Upper lobe of right lung (tissue), 1 donor: Measurements from ENCODE around the gene SPATS2. TPM values are rescaled to one million over a fixed set of nuclear protein-coding genes. Genes with fewer than 3 reads are reported as not detected.
A peak's percentile ranks its signal among the peaks of the same experiment; 100 is the strongest.

ENCODE experiments used
- ATAC-seq: fragments of 200-7000 bp; cut with Tn5 transposase; one replicate; pipeline ENCODE4 v1.9.1; 2020; ENCODE audit warnings: mild to moderate bottlenecking, moderate library complexity
- DNase-seq: peaks from one replicate; pipeline ENCODE4 v3.0.0-alpha.2; 2020
- H3K27ac ChIP-seq: fragments of 200-600 bp; one replicate; pipeline ENCODE4 v1.8.0; 2022
- H3K27me3 ChIP-seq: fragments of 200-600 bp; one replicate; pipeline ENCODE4 v1.8.0; 2022; ENCODE audit warnings: mild to moderate bottlenecking
- H3K36me3 ChIP-seq: fragments of 200-600 bp; one replicate; pipeline ENCODE4 v1.8.0; 2022
- H3K4me1 ChIP-seq: fragments of 200-600 bp; one replicate; pipeline ENCODE4 v1.8.0; 2022
- H3K4me3 ChIP-seq: fragments of 200-600 bp; one replicate; pipeline ENCODE4 v1.8.0; 2022; ENCODE audit warnings: mild to moderate bottlenecking
- H3K9me3 ChIP-seq: fragments of 200-600 bp; one replicate; pipeline ENCODE4 v1.8.0; 2022
- intact Hi-C: fragments of 100-400 bp; cut with DNase I; formaldehyde crosslinking; loops from one replicate; pipeline ENCODE4 v1.11.0; 2022
- total RNA-seq: library from RNA; stranded (reverse); fragmentation: NEBNext Ultra II Directional; extraction: Animal tissue kit (Norgen Biotek cat#: 25700); gene quantifications from one replicate; pipeline ENCODE4 v1.2.1, GENCODE V29; 2021
- TF ChIP-seq, protein P1 (sequence below): fragments of 200-600 bp; IDR thresholded peaks from one replicate; pipeline ENCODE4 v1.8.0; 2022; ENCODE audit warnings: antibody characterized with exemption
- donor health status: DM: no; HTN: yes; CAD: no; lungs with severe emphysema.

The SPATS2 gene
- total RNA-seq, 1 donor from 2014 or later, result 12.6 TPM

- ATAC-seq (no peak), DNase-seq (no peak)
These were observed 11.3 kb upstream of the SPATS2 start for GRCh38 chr12:49355913-49356312.

DNA sequence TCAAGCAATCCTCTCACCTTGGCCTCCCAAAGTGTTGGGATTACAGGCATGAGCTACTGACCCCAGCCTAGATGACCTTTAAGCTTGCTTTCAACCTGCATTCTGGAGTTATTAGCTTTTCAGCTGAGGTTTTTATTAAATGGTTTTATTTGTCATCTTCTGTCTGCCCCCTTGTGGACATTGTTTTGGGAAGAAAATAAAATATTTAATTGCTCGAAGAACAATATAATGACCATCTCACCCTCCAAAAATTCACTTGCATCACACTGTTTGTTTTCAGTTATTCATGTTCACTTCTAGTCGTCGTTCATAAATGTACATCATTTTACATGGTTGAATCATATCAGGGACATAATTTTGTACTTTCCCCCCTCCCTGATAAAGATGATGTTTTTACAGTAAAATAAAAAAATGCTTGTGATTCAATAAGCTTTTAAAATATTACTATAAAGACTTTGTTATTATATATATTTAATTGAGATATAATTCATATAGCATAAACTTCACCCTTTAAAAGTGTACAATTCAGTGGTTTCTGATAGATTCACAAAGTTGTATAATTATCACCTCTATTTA lies 10.1 kb upstream of the SPATS2 start:
- intact Hi-C loops, result loop anchor here (5.0 kb wide), 1 partner anchor 160 kb away; no protein-coding TSS in a partner anchor
- Histone ChIP-seq H3K27me3 (peaks cover 20% of the 10 kb centered on the region), H3K9me3 (no peaks in the 10 kb centered on the region), H3K4me1 (peaks cover 5% of the 10 kb centered on the region), H3K27ac (no peak overlapping the region), H3K36me3 (no peaks in the 10 kb centered on the region), H3K4me3 (no peak overlapping the region)
- TF ChIP-seq, protein P1, sequence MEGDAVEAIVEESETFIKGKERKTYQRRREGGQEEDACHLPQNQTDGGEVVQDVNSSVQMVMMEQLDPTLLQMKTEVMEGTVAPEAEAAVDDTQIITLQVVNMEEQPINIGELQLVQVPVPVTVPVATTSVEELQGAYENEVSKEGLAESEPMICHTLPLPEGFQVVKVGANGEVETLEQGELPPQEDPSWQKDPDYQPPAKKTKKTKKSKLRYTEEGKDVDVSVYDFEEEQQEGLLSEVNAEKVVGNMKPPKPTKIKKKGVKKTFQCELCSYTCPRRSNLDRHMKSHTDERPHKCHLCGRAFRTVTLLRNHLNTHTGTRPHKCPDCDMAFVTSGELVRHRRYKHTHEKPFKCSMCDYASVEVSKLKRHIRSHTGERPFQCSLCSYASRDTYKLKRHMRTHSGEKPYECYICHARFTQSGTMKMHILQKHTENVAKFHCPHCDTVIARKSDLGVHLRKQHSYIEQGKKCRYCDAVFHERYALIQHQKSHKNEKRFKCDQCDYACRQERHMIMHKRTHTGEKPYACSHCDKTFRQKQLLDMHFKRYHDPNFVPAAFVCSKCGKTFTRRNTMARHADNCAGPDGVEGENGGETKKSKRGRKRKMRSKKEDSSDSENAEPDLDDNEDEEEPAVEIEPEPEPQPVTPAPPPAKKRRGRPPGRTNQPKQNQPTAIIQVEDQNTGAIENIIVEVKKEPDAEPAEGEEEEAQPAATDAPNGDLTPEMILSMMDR, result peak; percentile 47
- no peak for DNase-seq
- ATAC-seq, result no peak

More at GRCh38 chr12:49355913-49356312, 11.3 kb upstream of the SPATS2 start:
- no peaks in the 10 kb centered on the region for H3K9me3 ChIP-seq
- intact Hi-C loops, result loop anchor here (5.0 kb wide), 1 partner anchor 161 kb away; no protein-coding TSS in a partner anchor
- TF ChIP-seq, protein P1, result no peak
- H3K36me3 ChIP-seq, result no peaks in the 10 kb centered on the region
- peaks cover 32% of the 10 kb centered on the region for H3K27me3 ChIP-seq
- no peak overlapping the region for H3K4me3 ChIP-seq
- peaks cover 5% of the 10 kb centered on the region for H3K4me1 ChIP-seq
- H3K27ac ChIP-seq, result no peak overlapping the region

DNA sequence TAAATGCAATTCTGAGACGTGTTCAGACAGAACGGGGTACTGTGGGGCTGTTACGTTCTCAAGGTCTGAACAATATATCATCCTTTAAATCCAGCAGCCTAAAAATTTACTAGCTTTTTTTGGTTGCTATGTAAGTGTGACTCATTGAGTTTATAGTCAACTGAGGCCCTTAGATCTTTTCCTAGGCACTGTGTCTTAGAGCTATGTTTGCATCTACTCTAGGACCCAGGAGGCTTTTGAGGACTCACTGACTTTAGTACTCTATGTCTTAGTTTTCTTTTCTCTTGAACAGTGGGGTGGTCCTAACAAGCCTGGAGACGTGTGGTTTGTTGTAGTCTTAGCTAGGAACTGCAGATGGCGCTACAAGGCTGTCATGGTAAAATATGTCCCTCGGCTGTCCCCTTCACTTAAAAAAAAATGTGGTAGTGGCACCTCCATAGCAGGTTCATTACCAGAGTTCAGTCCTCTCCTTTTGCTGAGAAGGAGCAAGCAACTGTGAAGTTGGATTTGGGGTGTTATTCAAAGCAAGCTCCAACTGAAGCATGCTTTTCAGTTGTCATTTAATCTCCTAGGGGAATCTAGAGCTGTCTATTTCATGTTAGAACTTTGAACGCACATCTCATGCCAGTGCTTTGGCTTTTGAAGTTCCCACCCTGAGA lies 8.7 kb upstream of the SPATS2 start:
- Histone ChIP-seq H3K4me3 (no peak overlapping the region), H3K27me3 (peaks cover 8% of the 10 kb centered on the region), H3K9me3 (no peaks in the 10 kb centered on the region), H3K27ac (no peak overlapping the region), H3K4me1 (peaks cover 5% of the 10 kb centered on the region), H3K36me3 (no peaks in the 10 kb centered on the region)
- intact Hi-C loops, result loop anchor here (5.0 kb wide), 1 partner anchor 159 kb away; no protein-coding TSS in a partner anchor
- ATAC-seq, result peak; percentile 94
- TF ChIP-seq, protein P1, result peak; percentile 75
- peak; percentile 13 for DNase-seq

- peaks cover 5% of the 10 kb centered on the region for H3K4me1 ChIP-seq
- no peak for DNase-seq
- TF ChIP-seq, protein P1, result no peak
- no peak overlapping the region for H3K27ac ChIP-seq
- H3K27me3 ChIP-seq, result no peaks in the 10 kb centered on the region
- ATAC-seq, result no peak
- H3K4me3 ChIP-seq, result no peak overlapping the region
- intact Hi-C loops, result loop anchor here (5.0 kb wide), 2 partner anchors 148 to 158 kb away; no protein-coding TSS in a partner anchor
- no peaks in the 10 kb centered on the region for H3K36me3 ChIP-seq
- no peaks in the 10 kb centered on the region for H3K9me3 ChIP-seq
These were observed 7.6 kb upstream of the SPATS2 start for GRCh38 chr12:49359671-49360070.

DNA sequence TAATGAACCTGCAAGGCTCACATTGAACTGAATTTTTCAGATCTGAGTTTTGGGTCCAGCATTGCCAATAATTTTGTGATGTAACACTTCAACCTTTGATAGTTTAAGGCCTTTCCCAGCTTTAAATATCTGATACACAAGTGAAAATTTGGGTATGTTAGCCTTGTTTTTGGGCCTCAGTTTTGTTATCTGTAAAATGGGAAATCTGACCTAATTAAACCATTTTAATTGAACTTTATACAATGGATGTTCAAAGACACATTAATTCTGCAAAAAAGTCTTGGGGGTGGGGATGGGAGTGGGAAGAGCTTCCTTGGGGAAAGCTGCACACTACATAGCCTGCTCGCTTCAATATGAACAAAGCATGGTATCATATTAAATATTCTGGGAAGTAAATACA lies 5.2 kb upstream of the SPATS2 start:
- Histone ChIP-seq H3K4me1 (peaks cover 11% of the 10 kb centered on the region), H3K27me3 (no peaks in the 10 kb centered on the region), H3K27ac (no peak overlapping the region), H3K36me3 (no peaks in the 10 kb centered on the region), H3K9me3 (no peaks in the 10 kb centered on the region), H3K4me3 (no peak overlapping the region)
- ATAC-seq (no peak), DNase-seq (no peak)
- TF ChIP-seq, protein P1, result no peak
- intact Hi-C loops, result loop anchor here (5.0 kb wide), 1 partner anchor 145 kb away; no protein-coding TSS in a partner anchor
